ENCODE data around the gene DUOXA1.
A peak's percentile ranks its signal among the peaks of the same experiment; 100 is the strongest.
"Not testable (repeated sequence)": the region's sequence is repeated elsewhere in the genome, so short reads cannot be mapped to it uniquely, and the experiment has no call there.

The DUOXA1 gene

DNA sequence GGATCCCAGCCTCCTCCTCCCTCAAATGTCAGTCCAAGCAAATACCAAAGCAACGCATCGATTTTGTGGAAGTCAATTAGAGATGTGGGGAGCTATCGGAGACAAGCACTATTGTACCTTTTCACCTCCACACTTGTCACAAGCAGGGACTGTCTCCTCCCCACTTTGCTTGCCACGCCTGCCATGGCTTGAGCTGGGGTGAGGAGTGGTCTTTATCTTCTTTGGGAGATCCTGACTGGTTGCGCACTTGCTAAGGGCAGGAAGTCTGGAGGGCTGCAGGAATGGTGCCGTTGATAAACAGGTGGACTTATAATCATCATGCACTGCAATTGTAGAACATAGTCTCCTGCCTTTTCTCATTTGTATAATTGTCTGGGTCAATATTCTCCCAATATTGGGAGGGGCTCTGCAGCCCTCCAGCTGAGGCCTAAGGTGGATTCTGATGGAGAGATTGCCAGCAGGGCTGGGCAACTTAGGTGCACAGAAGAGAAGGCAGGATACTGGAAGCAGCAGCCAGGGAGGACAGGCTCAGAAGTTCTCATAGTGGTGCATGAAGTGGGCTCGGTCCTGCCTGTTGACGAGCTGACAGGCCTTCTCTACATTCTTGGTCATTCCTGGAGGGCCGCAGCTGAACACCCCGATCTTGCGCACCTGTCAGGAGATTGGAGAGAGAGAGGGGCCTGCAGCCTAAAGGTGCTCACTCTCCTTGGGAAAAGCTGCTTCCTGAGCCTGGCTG, 35.9 kb downstream of the DUOXA1 start:
- H3K4me1 ChIP-seq (ENCODE audit: control insufficient read depth, insufficient read depth, low read length) = peaks cover 16% of the 10 kb centered on the region
- no peaks in the 10 kb centered on the region for H3K36me3 ChIP-seq (ENCODE audit: control insufficient read depth, insufficient read depth, low read length, severe bottlenecking)
- no peak overlapping the region for H3K4me3 ChIP-seq (ENCODE audit: low read length)
- H3K9ac ChIP-seq (ENCODE audit: low read length) = no peak overlapping the region
- H3K27me3 ChIP-seq (replicated peaks; ENCODE audit: control insufficient read depth, insufficient read depth, low read length) = peaks cover 41% of the 10 kb centered on the region
- H3K9me3 ChIP-seq (ENCODE audit: control insufficient read depth, low read length) = peaks cover 3% of the 10 kb centered on the region
- no peak for DNase-seq (ENCODE audit: low read depth)

GRCh38 chr15:45093013-45093412, 36.7 kb downstream of the DUOXA1 start:
- DNase-seq (ENCODE audit: low read depth) = no peak
- Histone ChIP-seq H3K4me1 (ENCODE audit: control insufficient read depth, insufficient read depth, low read length) (peaks cover 19% of the 10 kb centered on the region), H3K9me3 (ENCODE audit: control insufficient read depth, low read length) (peaks cover 3% of the 10 kb centered on the region), H3K27me3 (replicated peaks; ENCODE audit: control insufficient read depth, insufficient read depth, low read length) (peaks cover 36% of the 10 kb centered on the region), H3K36me3 (ENCODE audit: control insufficient read depth, insufficient read depth, low read length, severe bottlenecking) (no peaks in the 10 kb centered on the region), H3K9ac (ENCODE audit: low read length) (no peak overlapping the region), H3K4me3 (ENCODE audit: low read length) (no peak overlapping the region)

DNA sequence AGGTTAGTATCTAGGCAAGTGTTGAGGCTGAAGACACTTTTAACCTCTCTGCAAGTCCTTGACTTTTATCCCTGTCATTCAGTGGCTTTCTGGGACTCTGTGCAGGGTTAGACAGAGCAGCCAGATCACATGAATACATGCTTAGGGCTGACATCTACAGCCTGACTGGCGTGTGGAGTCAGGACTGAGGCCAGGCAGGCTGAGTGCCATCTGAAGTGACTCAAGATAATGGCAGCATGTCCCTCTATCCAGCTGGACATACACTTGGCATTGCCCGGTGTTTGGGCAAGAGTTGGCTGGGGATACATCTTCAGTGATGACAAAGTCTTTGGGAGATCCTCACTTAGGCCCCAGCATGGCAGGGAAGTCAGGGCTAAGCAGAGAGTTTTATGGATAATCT, 38.1 kb downstream of the DUOXA1 start:
- H3K9me3 ChIP-seq (ENCODE audit: control insufficient read depth, low read length) = peaks cover 3% of the 10 kb centered on the region
- DNase-seq (ENCODE audit: low read depth) = no peak
- H3K4me1 ChIP-seq (ENCODE audit: control insufficient read depth, insufficient read depth, low read length) = peaks cover 19% of the 10 kb centered on the region
- H3K9ac ChIP-seq (ENCODE audit: low read length) = no peak overlapping the region
- H3K36me3 ChIP-seq (ENCODE audit: control insufficient read depth, insufficient read depth, low read length, severe bottlenecking) = no peaks in the 10 kb centered on the region
- peaks cover 39% of the 10 kb centered on the region for H3K27me3 ChIP-seq (replicated peaks; ENCODE audit: control insufficient read depth, insufficient read depth, low read length)
- H3K4me3 ChIP-seq (ENCODE audit: low read length) = no peak overlapping the region

GRCh38 chr15:45091161-45091560, 38.5 kb downstream of the DUOXA1 start:
- Histone ChIP-seq H3K9ac (ENCODE audit: low read length) (no peak overlapping the region), H3K4me3 (ENCODE audit: low read length) (no peak overlapping the region), H3K9me3 (ENCODE audit: control insufficient read depth, low read length) (peaks cover 3% of the 10 kb centered on the region), H3K27me3 (replicated peaks; ENCODE audit: control insufficient read depth, insufficient read depth, low read length) (peaks cover 36% of the 10 kb centered on the region), H3K36me3 (ENCODE audit: control insufficient read depth, insufficient read depth, low read length, severe bottlenecking) (no peaks in the 10 kb centered on the region), H3K4me1 (ENCODE audit: control insufficient read depth, insufficient read depth, low read length) (peaks cover 19% of the 10 kb centered on the region)
- peak; percentile 24 for DNase-seq (ENCODE audit: low read depth)

DNA sequence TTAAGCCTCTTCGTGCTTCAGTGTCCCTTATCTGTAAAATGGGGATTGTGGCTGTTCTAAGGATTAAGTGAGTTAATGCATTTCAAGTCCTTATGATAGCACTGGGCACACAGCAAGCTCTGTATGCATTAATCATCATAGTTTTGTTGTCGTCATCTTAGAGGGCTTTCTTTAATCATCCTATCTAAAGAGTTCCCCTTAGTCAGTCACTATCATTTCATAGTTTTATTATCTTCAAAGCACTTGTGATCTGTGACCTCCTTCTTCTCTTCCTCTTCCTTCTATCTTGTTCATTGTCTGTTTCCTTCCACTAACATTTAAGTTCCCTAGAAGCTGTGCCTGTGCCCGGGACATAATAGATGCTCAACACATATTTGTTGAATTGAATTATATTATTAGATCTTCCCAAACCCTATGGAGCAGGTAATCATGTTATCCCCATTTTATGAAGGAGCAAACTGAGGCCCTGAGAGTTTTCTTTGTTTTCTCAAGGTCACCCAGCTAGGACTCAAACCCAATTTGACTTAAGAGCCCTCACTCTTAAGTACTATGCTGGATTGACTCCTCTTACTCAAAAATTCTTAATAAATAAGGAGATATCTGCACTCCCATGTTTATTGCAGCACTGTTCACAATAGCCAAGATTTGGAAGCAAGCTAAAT, 39.8 kb downstream of the DUOXA1 start:
- Histone ChIP-seq H3K9ac (ENCODE audit: low read length) (no peak overlapping the region), H3K27me3 (replicated peaks; ENCODE audit: control insufficient read depth, insufficient read depth, low read length) (peaks cover 23% of the 10 kb centered on the region), H3K9me3 (ENCODE audit: control insufficient read depth, low read length) (peaks cover 3% of the 10 kb centered on the region), H3K4me3 (ENCODE audit: low read length) (no peak overlapping the region), H3K36me3 (ENCODE audit: control insufficient read depth, insufficient read depth, low read length, severe bottlenecking) (no peaks in the 10 kb centered on the region), H3K4me1 (ENCODE audit: control insufficient read depth, insufficient read depth, low read length) (peaks cover 19% of the 10 kb centered on the region)
- no peak for DNase-seq (ENCODE audit: low read depth)

DNA sequence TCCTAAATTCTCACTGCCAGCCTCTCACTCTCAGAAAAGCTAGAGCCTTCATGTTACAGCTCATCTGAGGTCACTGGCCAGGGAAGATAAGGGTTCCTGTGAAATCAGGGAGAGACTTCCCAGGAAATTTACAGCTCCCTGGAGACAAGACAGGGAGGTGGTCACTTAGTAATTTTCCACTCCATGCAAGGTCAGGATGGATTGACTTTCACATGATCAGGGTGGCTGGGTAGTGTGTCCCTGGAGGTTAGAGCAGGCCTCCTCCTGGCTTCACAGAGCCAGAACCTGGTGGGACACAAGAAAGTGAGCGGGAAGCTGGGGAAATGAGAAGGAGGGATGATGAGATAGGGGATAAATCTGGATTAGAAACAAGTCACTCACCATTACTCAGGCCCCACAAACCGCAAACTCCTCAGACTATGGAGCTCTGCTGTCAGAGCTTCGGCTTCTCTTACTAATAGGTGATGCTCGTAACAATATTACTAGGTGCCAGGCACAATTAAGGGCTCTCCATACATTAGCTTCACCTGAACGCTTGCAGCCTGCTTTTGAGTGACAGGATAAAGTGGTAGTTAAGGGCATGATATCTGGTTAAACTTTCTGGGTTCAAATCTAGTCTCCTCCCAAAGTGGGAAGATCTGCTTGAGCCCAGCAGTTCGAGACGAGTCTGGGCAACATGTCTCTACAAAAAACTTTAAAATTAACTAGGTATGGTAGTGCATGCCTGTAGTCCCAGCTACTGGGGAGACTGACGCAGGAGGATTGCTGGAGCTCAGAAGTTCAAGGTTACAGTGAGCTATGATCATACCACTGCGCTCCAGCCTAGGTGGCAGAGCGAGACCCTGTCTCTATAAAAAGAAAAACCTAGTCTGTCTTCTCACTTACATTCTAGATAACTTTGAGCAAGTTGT, 40.6 kb downstream of the DUOXA1 start:
- H3K4me3 ChIP-seq (ENCODE audit: low read length) = no peak overlapping the region
- H3K27me3 ChIP-seq (replicated peaks; ENCODE audit: control insufficient read depth, insufficient read depth, low read length) = peaks cover 18% of the 10 kb centered on the region
- no peak for DNase-seq (ENCODE audit: low read depth)
- H3K9ac ChIP-seq (ENCODE audit: low read length) = no peak overlapping the region
- no peaks in the 10 kb centered on the region for H3K36me3 ChIP-seq (ENCODE audit: control insufficient read depth, insufficient read depth, low read length, severe bottlenecking)
- H3K9me3 ChIP-seq (ENCODE audit: control insufficient read depth, low read length) = peaks cover 3% of the 10 kb centered on the region
- peaks cover 19% of the 10 kb centered on the region for H3K4me1 ChIP-seq (ENCODE audit: control insufficient read depth, insufficient read depth, low read length)

- H3K36me3 ChIP-seq (ENCODE audit: control insufficient read depth, insufficient read depth, low read length, severe bottlenecking) = no peaks in the 10 kb centered on the region
- peaks cover 19% of the 10 kb centered on the region for H3K4me1 ChIP-seq (ENCODE audit: control insufficient read depth, insufficient read depth, low read length)
- H3K9ac ChIP-seq (ENCODE audit: low read length) = no peak overlapping the region
- no peak for DNase-seq (ENCODE audit: low read depth)
- H3K9me3 ChIP-seq (ENCODE audit: control insufficient read depth, low read length) = peaks cover 1% of the 10 kb centered on the region
- H3K27me3 ChIP-seq (replicated peaks; ENCODE audit: control insufficient read depth, insufficient read depth, low read length) = peaks cover 10% of the 10 kb centered on the region
- H3K4me3 ChIP-seq (ENCODE audit: low read length) = no peak overlapping the region
Measured at GRCh38 chr15:45087513-45087912, 42.2 kb downstream of the DUOXA1 start.

DNA sequence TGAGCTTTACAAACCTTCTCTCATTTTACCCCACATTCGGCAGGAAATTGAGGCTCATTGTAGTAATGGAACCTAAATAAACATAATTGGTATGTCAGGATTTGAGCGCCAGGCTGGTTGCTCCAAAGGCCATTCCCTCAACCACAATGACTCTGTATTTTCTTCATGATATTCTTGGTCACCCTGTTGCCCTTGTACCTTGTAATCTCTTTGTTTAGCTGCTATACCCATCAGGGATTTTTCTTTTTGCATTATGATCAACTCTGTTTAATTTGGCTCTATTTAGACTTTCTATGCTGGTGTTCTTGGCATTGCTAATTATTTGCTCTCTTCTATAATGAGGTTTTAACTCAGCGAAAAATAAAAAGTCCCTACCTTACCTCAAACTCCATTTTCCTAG, 45.5 kb downstream of the DUOXA1 start:
- DNase-seq (ENCODE audit: low read depth) = no peak
- peaks cover 5% of the 10 kb centered on the region for H3K4me1 ChIP-seq (ENCODE audit: control insufficient read depth, insufficient read depth, low read length)
- H3K9me3 ChIP-seq (ENCODE audit: control insufficient read depth, low read length) = no peaks in the 10 kb centered on the region
- no peak overlapping the region for H3K4me3 ChIP-seq (ENCODE audit: low read length)
- H3K9ac ChIP-seq (ENCODE audit: low read length) = no peak overlapping the region
- H3K36me3 ChIP-seq (ENCODE audit: control insufficient read depth, insufficient read depth, low read length, severe bottlenecking) = no peaks in the 10 kb centered on the region
- H3K27me3 ChIP-seq (replicated peaks; ENCODE audit: control insufficient read depth, insufficient read depth, low read length) = peaks cover 10% of the 10 kb centered on the region

- Histone ChIP-seq H3K4me1 (ENCODE audit: control insufficient read depth, insufficient read depth, low read length) (no peaks in the 10 kb centered on the region), H3K9me3 (ENCODE audit: control insufficient read depth, low read length) (no peaks in the 10 kb centered on the region), H3K36me3 (ENCODE audit: control insufficient read depth, insufficient read depth, low read length, severe bottlenecking) (no peaks in the 10 kb centered on the region), H3K27me3 (replicated peaks; ENCODE audit: control insufficient read depth, insufficient read depth, low read length) (peaks cover 10% of the 10 kb centered on the region), H3K9ac (ENCODE audit: low read length) (no peak overlapping the region), H3K4me3 (ENCODE audit: low read length) (no peak overlapping the region)
- no peak for DNase-seq (ENCODE audit: low read depth)
Measured at GRCh38 chr15:45083223-45083622, 46.5 kb downstream of the DUOXA1 start.

DNA sequence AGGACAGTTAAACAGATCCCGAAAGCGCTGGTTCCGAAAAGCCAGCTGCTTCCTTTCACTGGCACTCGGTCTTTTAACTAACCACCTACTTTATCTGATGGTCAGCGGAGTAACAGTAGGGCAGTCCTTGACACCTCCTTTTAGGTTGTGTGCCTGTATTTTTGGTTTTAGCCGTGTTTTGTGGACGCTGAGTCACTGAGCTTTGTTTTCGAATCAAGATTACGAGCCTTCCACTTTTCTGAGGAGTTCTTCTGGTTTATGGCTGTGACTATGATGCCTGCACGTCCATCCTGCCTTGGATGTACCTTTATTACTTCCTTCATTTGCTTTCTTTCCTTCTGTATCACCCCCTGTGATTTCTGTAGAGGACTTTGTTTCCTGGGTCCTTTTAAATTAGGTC, 47.3 kb downstream of the DUOXA1 start:
- not testable (repeated sequence) for H3K36me3 ChIP-seq (ENCODE audit: control insufficient read depth, insufficient read depth, low read length, severe bottlenecking); H3K4me1 ChIP-seq (ENCODE audit: control insufficient read depth, insufficient read depth, low read length); H3K9me3 ChIP-seq (ENCODE audit: control insufficient read depth, low read length); H3K4me3 ChIP-seq (ENCODE audit: low read length); H3K9ac ChIP-seq (ENCODE audit: low read length); H3K27me3 ChIP-seq (replicated peaks; ENCODE audit: control insufficient read depth, insufficient read depth, low read length); DNase-seq (ENCODE audit: low read depth)

- DNase-seq (ENCODE audit: low read depth); H3K9me3 ChIP-seq (ENCODE audit: control insufficient read depth, low read length); H3K27me3 ChIP-seq (replicated peaks; ENCODE audit: control insufficient read depth, insufficient read depth, low read length); H3K9ac ChIP-seq (ENCODE audit: low read length); H3K4me3 ChIP-seq (ENCODE audit: low read length); H3K4me1 ChIP-seq (ENCODE audit: control insufficient read depth, insufficient read depth, low read length); H3K36me3 ChIP-seq (ENCODE audit: control insufficient read depth, insufficient read depth, low read length, severe bottlenecking): not testable (repeated sequence)
Measured at GRCh38 chr15:45080593-45080992, 49.1 kb downstream of the DUOXA1 start.

All from adipocyte (in vitro differentiated cells).